Activated CD8-positive, alpha-beta T cell treated with anti-CD3 and anti-CD28 coated beads for 36 hours (primary cell): ENCODE measurements around the gene BRPF1. TPM values are rescaled to one million over a fixed set of nuclear protein-coding genes. Genes with fewer than 3 reads are reported as not detected.

Source experiments
- ATAC-seq: fragments of 200-7000 bp; cut with Tn5 transposase; one replicate; pipeline ENCODE4 v1.10.0; 2021; ENCODE audit warnings: mild to moderate bottlenecking, moderate library complexity
- CTCF ChIA-PET: fragments of 350-600 bp; sonication (Branson Sonifier 250); formaldehyde crosslinking; loops from one replicate; lab custom pipeline; 2021; ENCODE audit warnings: antibody characterized with exemption; lab: Charles Lee
- POLR2A ChIA-PET: fragments of 350-600 bp; sonication (Branson Sonifier 250); formaldehyde crosslinking; loops from one replicate; lab custom pipeline; 2021; ENCODE audit warnings: antibody characterized with exemption; lab: Charles Lee
- DNase-seq: peaks from one replicate; pipeline ENCODE4 v3.0.0-alpha.2; 2020
- H3K27ac Mint-ChIP-seq: one replicate; pipeline ENCODE4 v1.8.0; 2021; ENCODE audit warnings: mild to moderate bottlenecking, mixed read lengths
- H3K27me3 Mint-ChIP-seq: one replicate; pipeline ENCODE4 v1.8.0; 2021; ENCODE audit warnings: mixed read lengths
- H3K36me3 Mint-ChIP-seq: one replicate; pipeline ENCODE4 v1.8.0; 2021; ENCODE audit warnings: low read depth, mixed read lengths
- H3K4me1 Mint-ChIP-seq: one replicate; pipeline ENCODE4 v1.8.0; 2021; ENCODE audit warnings: low read depth, mixed read lengths
- H3K4me3 Mint-ChIP-seq: one replicate; pipeline ENCODE4 v1.8.0; 2021; ENCODE audit warnings: mild to moderate bottlenecking, moderate library complexity, mixed read lengths
- H3K9me3 Mint-ChIP-seq: one replicate; pipeline ENCODE4 v1.8.0; 2021; ENCODE audit warnings: mixed read lengths
- CTCF ChIP-seq: fragments of 200-600 bp; IDR thresholded peaks from one replicate; pipeline ENCODE4 v1.8.0; 2022; ENCODE audit warnings: antibody characterized with exemption, mild to moderate bottlenecking
- intact Hi-C: fragments of 100-400 bp; cut with micrococcal nuclease; formaldehyde crosslinking; loops from one replicate; pipeline ENCODE4 v1.10.0; 2022
- total RNA-seq, 2 experiments: library from RNA; stranded (reverse); gene quantifications; one replicate each; pipeline ENCODE4 v1.2.3, GENCODE V29; 2021

BRPF1 gene
- total RNA-seq, 2 experiments from 2014 or later: 28.2 to 32.3 TPM

GRCh38 chr3:9701006-9701405 is 30.5 kb upstream of the BRPF1 start:
- no peak for TF ChIP-seq CTCF
- H3K4me1 Mint-ChIP-seq: peaks cover 8% of the 10 kb centered on the region
- no peak overlapping the region for H3K4me3 Mint-ChIP-seq
- no peak overlapping the region for H3K27ac Mint-ChIP-seq
- POLR2A ChIA-PET: interaction anchor here (0.7 to 1.1 kb wide), 2 partner anchors 21 to 203 kb away, joined by 3 to 4 read pairs; no protein-coding TSS in a partner anchor
- H3K27me3 Mint-ChIP-seq: peaks cover 21% of the 10 kb centered on the region
- no peak for DNase-seq
- no peak for ATAC-seq
- no peaks in the 10 kb centered on the region for H3K9me3 Mint-ChIP-seq
- intact Hi-C loops: no loop called here
- CTCF ChIA-PET: no interaction called here
- H3K36me3 Mint-ChIP-seq: peaks cover 17% of the 10 kb centered on the region

- no peaks in the 10 kb centered on the region for H3K9me3 Mint-ChIP-seq
- no peak overlapping the region for H3K27ac Mint-ChIP-seq
- peaks cover 17% of the 10 kb centered on the region for H3K36me3 Mint-ChIP-seq
- intact Hi-C loops: no loop called here
- POLR2A ChIA-PET: interaction anchor here (2.0 kb wide), 1 partner anchor 10 kb away, joined by 5 read pairs; no protein-coding TSS in a partner anchor
- no peak for TF ChIP-seq CTCF
- no peak for DNase-seq
- no peak overlapping the region for H3K4me3 Mint-ChIP-seq
- peaks cover 25% of the 10 kb centered on the region for H3K27me3 Mint-ChIP-seq
- CTCF ChIA-PET: interaction anchor here (1.1 to 1.2 kb wide), 2 partner anchors 9 to 13 kb away, joined by 3 to 5 read pairs; no protein-coding TSS in a partner anchor
- H3K4me1 Mint-ChIP-seq: peaks cover 8% of the 10 kb centered on the region
- no peak for ATAC-seq
Measured at GRCh38 chr3:9701711-9702110, 29.8 kb upstream of the BRPF1 start.

- intact Hi-C loops: no loop called here
- DNase-seq (no peak), ATAC-seq (no peak)
- POLR2A ChIA-PET: interaction anchor here (1.9 to 2.0 kb wide), 2 partner anchors 9 to 11 kb away, joined by 4 to 5 read pairs; no protein-coding TSS in a partner anchor
- peaks cover 8% of the 10 kb centered on the region for H3K4me1 Mint-ChIP-seq
- no peak overlapping the region for H3K27ac Mint-ChIP-seq
- no peak overlapping the region for H3K4me3 Mint-ChIP-seq
- CTCF ChIA-PET: interaction anchor here (1.2 kb wide), 1 partner anchor 350 kb away, joined by 3 read pairs; no protein-coding TSS in a partner anchor
- H3K9me3 Mint-ChIP-seq: no peaks in the 10 kb centered on the region
- peaks cover 9% of the 10 kb centered on the region for H3K36me3 Mint-ChIP-seq
- peaks cover 27% of the 10 kb centered on the region for H3K27me3 Mint-ChIP-seq
- no peak for TF ChIP-seq CTCF
Measured at GRCh38 chr3:9703240-9703639, 28.3 kb upstream of the BRPF1 start.

- ChIA-PET POLR2A (interaction anchor here (1.9 kb wide), 1 partner anchor 11 kb away, joined by 4 read pairs; no protein-coding TSS in a partner anchor), CTCF (no interaction called here)
- intact Hi-C loops: no loop called here
- DNase-seq (no peak), ATAC-seq (peak; percentile 34)
- Mint-ChIP-seq H3K27ac (no peak within 1 kb of the TSS), H3K4me1 (peaks cover 8% of the 10 kb centered on the region), H3K4me3 (no peak within 1 kb of the TSS), H3K9me3 (no peaks in the 10 kb centered on the region), H3K27me3 (peaks cover 27% of the 10 kb centered on the region), H3K36me3 (peaks cover 9% of the 10 kb centered on the region)
- no peak for TF ChIP-seq CTCF
Measured at GRCh38 chr3:9703736-9704346, 27.7 kb upstream of the BRPF1 start, which contains the start of gene CPNE9. Gene CPNE9 (plus strand): TSS chr3:9703833. CDS start chr3:9703997, 164 bp downstream.
